Measurements from ENCODE around the gene CROCC2.

The CROCC2 gene

GRCh38 chr2:240956935-240957655 is 51.0 kb downstream of the CROCC2 start:
- DNase-seq (ENCODE audit: low read depth): no peak

DNA sequence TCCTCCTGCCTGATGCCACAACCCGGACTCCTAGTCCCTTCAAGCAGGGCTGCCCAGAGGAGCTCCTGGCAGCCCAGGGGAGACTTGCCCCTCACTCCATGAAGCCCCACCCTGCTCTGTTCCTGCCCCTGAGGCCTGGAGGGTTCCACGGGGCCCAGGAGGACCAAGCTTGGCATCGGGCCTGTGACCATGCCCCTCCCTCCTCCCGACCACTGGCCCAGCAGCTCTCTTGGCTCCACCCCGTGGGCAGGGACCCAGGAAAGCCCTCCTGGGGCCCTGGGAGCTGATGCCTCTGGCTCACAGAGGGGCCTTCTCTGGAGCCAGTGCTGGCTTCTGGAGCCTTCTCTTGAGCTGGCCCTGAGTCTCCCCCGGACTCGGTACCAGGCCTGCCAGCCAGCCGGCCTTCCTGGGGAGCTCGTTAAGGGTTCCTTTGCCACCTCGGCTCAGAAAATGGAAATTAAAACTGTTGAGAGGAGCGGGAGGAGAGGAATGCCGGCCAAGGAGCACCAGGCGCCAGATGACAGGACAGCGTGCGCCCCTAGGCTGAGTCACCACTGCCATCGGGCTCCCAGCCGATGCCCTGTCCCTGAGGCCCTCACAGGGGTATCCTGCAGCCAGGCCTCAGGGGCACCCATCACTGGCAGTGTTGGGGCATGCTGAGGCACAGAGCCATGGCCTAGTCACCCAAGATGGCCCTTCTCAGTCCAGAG is 51.7 kb downstream of the CROCC2 start:
- DNase-seq (ENCODE audit: low read depth): no peak

- no peak for DNase-seq (ENCODE audit: low read depth)
These were observed 52.5 kb downstream of the CROCC2 start for GRCh38 chr2:240958366-240959213.

DNA sequence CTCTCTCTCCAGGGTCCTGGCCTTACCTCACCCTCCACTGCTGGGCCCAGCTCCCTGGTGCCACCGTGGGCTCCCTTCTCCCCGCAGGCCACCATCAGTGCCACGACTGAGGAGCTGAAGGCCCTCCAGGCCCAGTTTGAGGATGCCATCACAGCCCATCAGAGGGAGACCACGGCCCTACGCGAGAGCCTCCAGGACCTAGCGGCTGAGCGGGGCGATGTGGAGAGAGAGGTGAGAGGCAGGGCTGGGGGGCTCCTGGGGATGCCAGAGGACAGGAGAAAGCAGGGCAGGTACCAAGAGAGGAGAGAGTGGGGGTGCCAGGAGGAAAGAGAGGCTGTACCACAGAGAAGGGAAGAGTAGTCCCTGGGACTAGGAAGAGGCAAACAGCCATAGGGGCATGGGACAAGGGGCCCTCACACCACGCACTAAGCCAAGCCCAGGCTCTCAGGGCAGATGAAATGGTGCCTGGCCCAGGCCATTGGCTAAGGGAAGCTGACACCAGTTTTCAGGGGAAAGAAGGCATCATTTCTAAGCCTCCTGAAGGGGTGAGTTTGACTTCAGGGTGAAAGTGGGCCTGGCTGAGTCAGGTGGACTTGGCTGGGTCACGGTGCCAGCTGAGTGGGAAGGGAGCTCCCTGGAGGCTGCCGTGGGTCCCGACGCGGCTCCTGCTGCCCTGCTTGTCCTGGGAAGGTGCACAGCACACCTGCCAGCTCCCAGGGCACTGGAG is 53.2 kb downstream of the CROCC2 start:
- DNase-seq (ENCODE audit: low read depth): no peak

DNA sequence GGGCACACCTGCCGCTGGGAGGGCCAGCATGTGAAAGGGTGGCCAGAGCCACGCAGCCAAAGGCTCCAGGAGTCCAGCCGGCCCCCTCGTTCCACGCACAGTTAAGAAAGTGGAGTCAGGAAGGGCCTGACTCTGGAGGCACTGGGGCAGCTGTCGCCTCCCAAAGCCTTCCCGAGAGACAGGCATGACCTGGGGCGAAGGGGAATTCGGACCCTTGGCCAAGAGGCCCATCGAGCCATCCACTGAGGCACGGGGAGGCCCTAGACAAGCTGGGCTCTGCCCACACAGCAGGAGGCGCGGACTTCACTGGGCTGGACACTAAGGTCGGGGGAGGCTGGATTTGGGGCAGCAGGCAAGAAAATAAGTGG is 53.8 kb downstream of the CROCC2 start:
- no peak for DNase-seq (ENCODE audit: low read depth)

DNA sequence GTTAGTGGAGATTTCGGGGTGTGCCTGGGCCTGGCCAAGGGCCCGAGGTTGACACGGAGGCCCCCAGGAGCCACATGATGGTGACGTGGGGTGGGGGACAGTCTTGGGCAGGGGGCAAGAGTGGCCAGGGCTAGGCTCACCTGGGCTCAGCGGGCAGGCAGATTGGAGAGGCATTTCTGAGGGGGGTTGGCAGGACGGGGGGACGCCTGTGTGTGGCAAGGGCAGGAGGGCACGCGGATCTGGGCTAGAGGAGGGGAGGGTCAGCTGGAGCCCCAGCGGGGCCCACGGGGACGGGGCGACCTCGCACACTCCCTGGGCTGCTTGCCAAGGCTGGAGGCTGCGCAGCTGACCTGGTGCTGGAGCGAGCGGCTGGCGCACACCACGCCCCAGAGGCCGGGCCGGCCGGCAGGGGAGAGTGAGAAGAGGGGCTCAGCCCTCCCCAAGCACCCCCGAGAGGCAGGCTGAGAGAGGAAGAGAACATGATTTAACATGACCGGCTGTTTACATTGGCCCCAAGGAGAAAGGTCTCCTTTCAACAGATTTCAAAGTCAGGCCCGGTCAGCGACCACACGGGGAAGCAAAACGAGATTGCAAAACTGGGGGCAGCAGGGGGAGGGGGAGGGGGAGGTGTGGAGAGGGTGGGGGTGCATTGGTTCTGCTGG is 54.3 kb downstream of the CROCC2 start:
- no peak for DNase-seq (ENCODE audit: low read depth)

DNA sequence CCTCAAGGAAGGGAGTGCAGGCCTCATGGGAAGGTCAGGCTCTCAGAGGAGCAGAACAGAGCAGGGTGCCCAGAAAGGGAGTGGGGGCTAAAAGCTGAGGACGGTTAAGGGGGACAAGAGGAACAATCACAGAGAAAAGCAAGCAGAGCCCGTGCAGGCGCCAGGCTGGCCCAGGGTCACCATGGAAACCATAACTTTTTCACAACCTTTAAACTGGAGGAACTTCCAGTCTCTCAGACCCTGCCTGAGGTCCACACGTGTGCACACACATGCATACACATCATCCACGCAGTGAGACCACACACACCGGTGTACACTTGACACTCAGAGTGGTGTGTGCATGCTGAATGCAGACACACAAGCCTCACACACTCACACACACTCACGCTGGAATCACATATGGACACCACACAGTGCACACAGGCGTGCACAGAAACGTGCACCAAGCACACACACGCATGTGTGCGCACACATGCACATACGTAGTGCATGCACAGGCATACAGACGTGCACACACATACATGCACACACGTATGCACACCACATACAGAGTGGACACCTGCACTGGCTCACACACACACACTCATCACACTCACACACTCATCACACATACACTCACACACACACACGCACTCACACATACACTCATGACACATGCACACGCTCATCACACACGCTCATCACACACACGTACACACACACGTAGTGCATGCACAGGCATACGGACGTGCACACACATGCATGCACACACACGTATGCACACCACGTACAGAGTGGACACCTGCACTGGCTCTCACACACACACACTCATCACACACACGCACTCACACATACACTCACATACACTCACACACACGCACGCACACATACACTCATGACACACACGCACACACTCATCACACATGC is 55.1 kb downstream of the CROCC2 start:
- DNase-seq (ENCODE audit: low read depth): no peak

DNA sequence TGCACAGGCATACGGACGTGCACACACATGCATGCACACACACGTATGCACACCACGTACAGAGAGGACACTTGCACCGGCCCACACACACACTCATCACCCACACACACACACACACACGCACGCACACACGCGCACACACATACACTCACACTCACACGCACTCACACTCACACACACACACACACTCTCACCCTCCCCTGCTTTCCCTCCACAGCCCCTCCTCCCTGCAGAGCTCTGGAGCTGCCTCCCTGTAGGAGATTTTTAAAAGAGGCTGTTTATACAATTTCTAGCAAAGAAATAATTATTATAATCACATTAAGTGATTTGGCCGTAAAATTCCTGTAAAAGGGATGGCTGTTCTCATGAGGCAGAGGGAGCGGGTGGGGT is 55.8 kb downstream of the CROCC2 start:
- no peak for DNase-seq (ENCODE audit: low read depth)

DNA sequence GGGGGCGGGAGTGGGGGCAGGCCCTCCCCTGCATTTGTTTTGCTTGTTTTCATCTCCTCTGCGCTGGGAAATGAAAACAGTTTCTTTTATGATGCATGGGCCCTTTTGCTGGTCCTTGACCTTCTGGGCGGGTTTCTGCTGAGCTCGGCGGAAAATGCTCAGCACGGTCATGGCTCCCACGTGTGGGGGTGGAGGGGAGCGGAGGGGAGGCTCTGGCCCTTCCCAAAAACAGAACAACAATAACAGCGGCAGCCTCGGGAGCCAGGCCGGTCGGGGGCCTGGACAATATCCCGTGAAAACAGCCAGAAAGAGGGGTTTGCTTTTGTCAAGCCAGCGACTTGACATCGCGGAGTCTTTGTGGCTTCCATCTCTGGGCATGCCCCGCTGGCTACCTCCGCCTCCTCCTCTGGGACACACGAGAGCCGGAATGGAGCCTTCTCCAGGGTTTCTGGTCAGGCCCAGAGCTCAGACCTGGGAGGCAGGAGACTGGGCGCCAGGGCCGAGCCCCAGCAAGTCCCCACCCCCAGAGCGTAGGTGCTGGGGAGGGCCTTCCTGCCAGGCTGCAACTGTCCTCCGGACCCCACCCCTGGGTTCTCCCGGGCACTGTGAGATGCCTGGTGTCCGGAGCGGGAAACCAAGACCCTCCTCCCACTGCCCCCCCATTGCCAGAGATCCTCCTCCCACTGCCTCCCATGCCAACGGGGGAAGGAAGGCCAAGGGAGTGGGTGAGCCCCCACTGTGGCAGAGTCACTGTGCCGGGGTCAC is 56.3 kb downstream of the CROCC2 start:
- no peak for DNase-seq (ENCODE audit: low read depth)

- no peak for DNase-seq (ENCODE audit: low read depth)
These were observed 57.1 kb downstream of the CROCC2 start for GRCh38 chr2:240963065-240963867.

DNA sequence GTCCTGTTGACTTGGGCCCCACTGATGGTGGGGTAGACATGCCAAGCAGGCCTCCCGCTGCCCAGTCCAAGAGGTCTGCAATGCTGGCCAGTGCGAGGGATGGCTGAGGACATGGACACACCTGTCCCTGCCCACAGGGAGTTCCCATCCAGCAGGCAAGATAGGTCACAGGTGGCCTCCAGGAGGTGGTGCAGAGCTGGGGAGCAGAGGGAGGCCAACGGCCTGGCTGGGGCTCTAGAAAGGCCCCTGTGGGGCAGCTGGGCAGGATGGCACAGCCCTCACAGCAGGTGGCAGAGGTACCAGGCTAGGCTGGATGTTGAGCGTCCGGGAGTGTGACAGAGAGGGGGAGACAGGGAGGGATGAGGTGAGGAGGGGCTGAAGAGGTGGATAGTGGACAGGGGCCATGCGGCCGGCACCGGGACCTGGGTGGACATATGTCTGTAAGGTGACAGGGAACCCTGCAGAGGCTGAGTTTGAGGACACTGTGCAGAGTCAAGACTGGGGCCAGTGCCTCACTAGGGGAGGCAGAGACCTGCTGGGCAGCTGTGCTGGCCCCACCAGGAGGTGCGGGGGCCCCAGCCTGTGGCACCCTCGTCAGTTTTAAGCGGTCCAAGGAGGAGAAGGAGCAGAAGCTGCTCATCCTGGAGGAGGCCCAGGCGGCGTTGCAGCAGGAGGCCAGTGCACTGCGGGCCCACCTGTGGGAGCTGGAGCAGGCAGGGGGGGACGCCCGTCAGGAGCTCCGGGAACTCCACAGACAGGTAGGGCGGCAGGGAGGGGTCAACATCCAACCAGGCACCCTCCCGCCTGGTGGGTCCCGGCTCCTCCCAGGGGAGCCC is 58.0 kb downstream of the CROCC2 start:
- no peak for DNase-seq (ENCODE audit: low read depth)

GRCh38 chr2:240964704-240965295 is 58.7 kb downstream of the CROCC2 start:
- no peak for DNase-seq (ENCODE audit: low read depth)

GRCh38 chr2:240965296-240965904 is 59.3 kb downstream of the CROCC2 start:
- no peak for DNase-seq (ENCODE audit: low read depth)

GRCh38 chr2:240965905-240966456 is 59.8 kb downstream of the CROCC2 start:
- no peak for DNase-seq (ENCODE audit: low read depth)

DNA sequence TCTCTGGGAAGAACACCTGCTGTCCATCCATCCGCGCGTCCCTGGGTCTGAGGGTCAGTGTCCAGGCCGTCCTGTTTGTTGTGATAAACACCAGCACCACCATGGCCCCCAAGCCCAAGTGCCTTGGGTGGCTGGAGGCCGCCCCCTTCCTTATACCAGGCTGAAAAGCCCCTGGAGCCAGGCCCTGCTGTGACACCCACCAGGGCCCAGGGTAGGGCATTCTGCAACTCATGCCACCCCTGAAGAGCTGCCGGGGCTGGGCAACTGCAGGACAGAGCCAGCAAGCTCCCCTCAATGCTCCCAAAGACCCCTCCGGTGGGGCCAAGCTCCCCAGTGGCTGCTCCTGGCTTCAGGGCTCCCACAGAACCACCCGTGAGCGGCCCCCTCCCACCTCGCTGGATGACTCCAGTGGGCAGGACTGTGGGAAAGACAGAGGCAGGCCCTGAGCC is 60.3 kb downstream of the CROCC2 start:
- DNase-seq (ENCODE audit: low read depth): no peak

DNA sequence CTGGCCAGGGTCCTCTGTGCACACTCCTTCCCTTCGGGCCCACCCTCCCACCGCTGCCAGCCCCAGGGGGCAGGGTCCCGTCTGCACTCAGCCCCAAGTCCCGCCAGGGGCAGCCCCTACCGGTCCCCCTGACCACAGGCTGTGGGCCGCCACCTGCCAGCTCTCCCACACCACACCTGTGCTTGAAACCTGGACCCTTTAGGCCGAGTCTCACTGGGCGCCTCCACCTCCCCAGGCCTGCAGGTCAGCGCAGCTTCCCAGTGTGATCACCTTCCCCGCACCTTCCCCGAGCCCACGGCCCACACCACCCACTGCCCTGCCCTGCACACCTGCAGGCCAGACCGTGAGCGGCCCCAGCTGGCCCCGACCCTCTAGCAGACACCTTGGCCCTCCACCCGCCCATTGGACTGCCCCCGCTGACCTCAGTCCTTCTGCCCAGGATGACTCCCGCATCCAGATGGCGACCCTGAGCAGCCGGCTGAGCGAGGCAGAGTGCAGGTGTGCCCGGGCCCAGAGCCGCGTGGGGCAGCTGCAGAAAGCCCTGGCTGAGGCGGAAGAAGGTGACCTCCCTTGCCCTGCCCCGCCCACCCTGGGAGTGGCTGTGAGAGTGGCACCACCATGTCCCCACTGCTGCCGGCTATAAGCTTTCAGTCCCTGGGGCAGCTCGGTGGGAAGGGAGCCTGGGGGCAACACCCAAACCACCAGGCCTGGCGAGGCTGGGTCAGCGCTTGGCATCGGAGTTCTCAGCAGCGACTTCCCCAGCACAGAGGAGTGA is 61.0 kb downstream of the CROCC2 start:
- no peak for DNase-seq (ENCODE audit: low read depth)
